ENCODE measurements around the gene TTF1.

- TF ChIP-seq POLR2A (IDR thresholded peaks at IDR 0.05), result no peak
- TF ChIP-seq POLR2AphosphoS5 (IDR thresholded peaks at IDR 0.05; ENCODE audit: insufficient read depth in 1 of 2, low read depth in 1 of 2), result no peak
- TF ChIP-seq CTCF (IDR thresholded peaks at IDR 0.05), result no peak
These were observed 556 bp upstream of the TTF1 start for GRCh38 chr9:132407196-132407595.

Measured in vagina (tissue), 2 donors.